ENCODE data around the gene ADD3.
"Not testable (repeated sequence)": the region's sequence is repeated elsewhere in the genome, so short reads cannot be mapped to it uniquely, and the experiment has no call there.

The ADD3 gene

GRCh38 chr10:110101464-110102144 lies 93.8 kb downstream of the ADD3 start:
- DNase-seq (ENCODE audit: low spot score): no peak

GRCh38 chr10:110103921-110104461 lies 96.2 kb downstream of the ADD3 start:
- no peak for DNase-seq (ENCODE audit: low spot score)

GRCh38 chr10:110105873-110106272 lies 98.1 kb downstream of the ADD3 start:
- no peak for DNase-seq (ENCODE audit: low spot score)

- DNase-seq (ENCODE audit: low spot score): no peak
Measured at GRCh38 chr10:110107430-110107829, 99.6 kb downstream of the ADD3 start.

GRCh38 chr10:110107887-110108286 lies 100.1 kb downstream of the ADD3 start:
- no peak for DNase-seq (ENCODE audit: low spot score)

GRCh38 chr10:110109511-110109910 lies 101.7 kb downstream of the ADD3 start:
- no peak for DNase-seq (ENCODE audit: low spot score)

- DNase-seq (ENCODE audit: low spot score): no peak
Measured at GRCh38 chr10:110110338-110110737, 102.6 kb downstream of the ADD3 start.

GRCh38 chr10:110113670-110114337 lies 106.0 kb downstream of the ADD3 start:
- no peak for DNase-seq (ENCODE audit: low spot score)

- DNase-seq (ENCODE audit: low spot score): not testable (repeated sequence)
Measured at GRCh38 chr10:110114668-110115067, 106.9 kb downstream of the ADD3 start.

- no peak for DNase-seq (ENCODE audit: low spot score)
Measured at GRCh38 chr10:110115784-110116520, 108.2 kb downstream of the ADD3 start.

GRCh38 chr10:110118891-110119621 lies 111.3 kb downstream of the ADD3 start:
- DNase-seq (ENCODE audit: low spot score): no peak

GRCh38 chr10:110123594-110123993 lies 115.8 kb downstream of the ADD3 start:
- DNase-seq (ENCODE audit: low spot score): no peak

GRCh38 chr10:110129490-110129889 lies 121.7 kb downstream of the ADD3 start:
- no peak for DNase-seq (ENCODE audit: low spot score)

GRCh38 chr10:110134917-110135316 lies 127.1 kb downstream of the ADD3 start:
- no peak for DNase-seq (ENCODE audit: low spot score)

GRCh38 chr10:110135836-110136235 lies 128.1 kb downstream of the ADD3 start:
- DNase-seq (ENCODE audit: low spot score): not testable (repeated sequence)

GRCh38 chr10:110137142-110137545 lies 129.4 kb downstream of the ADD3 start:
- peak; percentile 58 for DNase-seq (ENCODE audit: low spot score)

- peak; percentile 34 for DNase-seq (ENCODE audit: low spot score)
Measured at GRCh38 chr10:110138197-110138812, 130.5 kb downstream of the ADD3 start.

GRCh38 chr10:110141185-110141584 lies 133.4 kb downstream of the ADD3 start:
- DNase-seq (ENCODE audit: low spot score): no peak

- no peak for DNase-seq (ENCODE audit: low spot score)
Measured at GRCh38 chr10:110141871-110142635, 134.3 kb downstream of the ADD3 start.

GRCh38 chr10:110142965-110143364 lies 135.2 kb downstream of the ADD3 start:
- DNase-seq (ENCODE audit: low spot score): no peak

- no peak for DNase-seq (ENCODE audit: low spot score)
Measured at GRCh38 chr10:110144507-110144906, 136.7 kb downstream of the ADD3 start.

All from hepatic stellate cell (primary cell).